ENCODE data around the gene MAML3.

MAML3 gene

DNA sequence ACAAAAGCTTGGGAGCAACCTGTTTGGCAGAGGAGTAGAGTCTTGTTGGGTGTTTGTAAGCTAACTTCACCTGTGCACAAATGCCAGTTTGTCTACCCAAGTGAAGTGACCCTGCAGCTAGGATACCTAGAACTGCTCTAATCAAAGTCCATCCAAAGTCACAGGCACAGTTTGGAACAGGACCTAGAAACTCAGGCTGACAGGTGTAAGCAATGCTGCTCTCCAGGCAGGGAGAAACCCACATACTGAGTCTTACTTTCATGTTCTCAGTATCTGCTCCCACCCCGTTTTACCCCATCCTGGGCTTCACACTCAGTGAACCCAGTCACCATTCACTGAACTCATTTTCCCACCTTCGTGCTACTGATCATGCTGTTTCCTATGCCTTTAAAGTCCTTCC lies 40.3 kb downstream of the MAML3 start:
- H2BK15ac ChIP-seq (ENCODE audit: low read length): no peak overlapping the region
- H4K8ac ChIP-seq (ENCODE audit: low read depth, low read length): no peak overlapping the region
- no peak overlapping the region for H2AK5ac ChIP-seq (ENCODE audit: low read depth, low read length)
- no peak overlapping the region for H2BK5ac ChIP-seq (ENCODE audit: low read length)
- peaks cover 8 to 22% of the 10 kb centered on the region in 2 donors for H3K4me1 ChIP-seq (ENCODE audit: control insufficient read depth in 2 of 2, insufficient read depth in 1 of 2, low read depth in 1 of 2, low read length in 2 of 2)
- no peak overlapping the region for H3K27ac ChIP-seq (replicated peaks; ENCODE audit: low read length)
- H3K9me3 ChIP-seq (replicated peaks in 1 of 2; ENCODE audit: control insufficient read depth in 2 of 2, insufficient read depth in 1 of 2, low read depth in 1 of 2, low read length in 2 of 2): no peaks in the 10 kb centered on the region
- H3K9ac ChIP-seq (ENCODE audit: low read depth, low read length, poor library complexity): no peak overlapping the region
- no peaks in the 10 kb centered on the region for H3K27me3 ChIP-seq (ENCODE audit: control insufficient read depth in 3 of 3, insufficient read depth in 3 of 3, low read depth in 1 of 3, low read length in 3 of 3)
- no CpG with 5 or more reads among the region's 2 CpGs for WGBS, 2 donors (ENCODE audit: extremely low coverage in 2 of 2, insufficient read length in 2 of 2, insufficient replicate concordance in 1 of 2)
- no peak overlapping the region for H2BK12ac ChIP-seq (ENCODE audit: low read length)
- no peak overlapping the region for H2BK120ac ChIP-seq (ENCODE audit: low read depth, low read length)
- H3K4me2 ChIP-seq (ENCODE audit: insufficient read depth, low read length, poor library complexity, severe bottlenecking): no peak overlapping the region
- no peak overlapping the region for H2AFZ ChIP-seq (ENCODE audit: low read length)
- H3K36me3 ChIP-seq (replicated peaks in 1 of 2; ENCODE audit: control insufficient read depth in 2 of 2, insufficient read depth in 2 of 2, low read length in 2 of 2): no peaks in the 10 kb centered on the region
- H4K91ac ChIP-seq (ENCODE audit: low read depth, low read length, poor library complexity): no peak overlapping the region
- H3K18ac ChIP-seq (ENCODE audit: low read length): no peak overlapping the region
- no peak for DNase-seq (ENCODE audit: low spot score)
- no peak overlapping the region for H3K14ac ChIP-seq (ENCODE audit: low read length)
- no peak overlapping the region for H3K23ac ChIP-seq (ENCODE audit: low read depth, low read length, poor library complexity)
- H3K4me3 ChIP-seq (ENCODE audit: low read length in 2 of 2): no peak overlapping the region
- H3K4ac ChIP-seq (ENCODE audit: low read length): no peak overlapping the region
- H3K79me1 ChIP-seq (ENCODE audit: low read depth, low read length): peaks cover under 1% of the 10 kb centered on the region

DNA sequence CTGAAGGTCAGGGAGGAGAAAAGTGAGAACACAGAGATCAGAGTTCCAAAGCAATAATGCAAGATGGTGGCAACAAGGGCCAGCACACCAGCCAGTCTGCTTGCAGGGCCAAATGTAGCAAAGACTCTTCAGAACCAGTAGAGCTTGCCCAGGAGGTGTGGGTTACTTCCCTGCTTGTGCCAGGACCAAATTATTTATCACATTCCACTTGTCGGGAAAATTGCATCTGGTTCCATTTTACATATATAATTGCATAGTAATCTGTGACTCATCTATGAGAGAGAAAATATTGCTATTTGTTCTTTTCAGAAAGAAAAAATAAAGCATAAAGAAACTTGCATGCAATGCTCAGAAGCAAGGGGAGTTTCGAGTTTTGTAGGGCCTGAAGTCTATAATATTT lies 41.4 kb downstream of the MAML3 start:
- Histone ChIP-seq H3K4ac (ENCODE audit: low read length) (no peak overlapping the region), H3K79me1 (ENCODE audit: low read depth, low read length) (no peaks in the 10 kb centered on the region), H2AFZ (ENCODE audit: low read length) (no peak overlapping the region), H4K91ac (ENCODE audit: low read depth, low read length, poor library complexity) (no peak overlapping the region), H2AK5ac (ENCODE audit: low read depth, low read length) (no peak overlapping the region), H2BK15ac (ENCODE audit: low read length) (no peak overlapping the region), H2BK120ac (ENCODE audit: low read depth, low read length) (no peak overlapping the region), H3K9me3 (replicated peaks in 1 of 2; ENCODE audit: control insufficient read depth in 2 of 2, insufficient read depth in 1 of 2, low read depth in 1 of 2, low read length in 2 of 2) (no peaks in the 10 kb centered on the region), H3K14ac (ENCODE audit: low read length) (no peak overlapping the region), H3K4me3 (ENCODE audit: low read length in 2 of 2) (no peak overlapping the region), H2BK12ac (ENCODE audit: low read length) (no peak overlapping the region), H3K9ac (ENCODE audit: low read depth, low read length, poor library complexity) (no peak overlapping the region), H3K27me3 (ENCODE audit: control insufficient read depth in 3 of 3, insufficient read depth in 3 of 3, low read depth in 1 of 3, low read length in 3 of 3) (no peaks in the 10 kb centered on the region), H3K4me1 (ENCODE audit: control insufficient read depth in 2 of 2, insufficient read depth in 1 of 2, low read depth in 1 of 2, low read length in 2 of 2) (peaks cover 8 to 23% of the 10 kb centered on the region in 2 donors), H3K18ac (ENCODE audit: low read length) (no peak overlapping the region), H4K8ac (ENCODE audit: low read depth, low read length) (no peak overlapping the region), H3K27ac (replicated peaks; ENCODE audit: low read length) (no peak overlapping the region), H2BK5ac (ENCODE audit: low read length) (no peak overlapping the region), H3K4me2 (ENCODE audit: insufficient read depth, low read length, poor library complexity, severe bottlenecking) (no peak overlapping the region), H3K36me3 (replicated peaks in 1 of 2; ENCODE audit: control insufficient read depth in 2 of 2, insufficient read depth in 2 of 2, low read length in 2 of 2) (no peaks in the 10 kb centered on the region), H3K23ac (ENCODE audit: low read depth, low read length, poor library complexity) (no peak overlapping the region)
- WGBS, 2 donors (ENCODE audit: extremely low coverage in 2 of 2, insufficient read length in 2 of 2, insufficient replicate concordance in 1 of 2): no CpG with 5 or more reads among the region's 2 CpGs
- no peak for DNase-seq (ENCODE audit: low spot score)

DNA sequence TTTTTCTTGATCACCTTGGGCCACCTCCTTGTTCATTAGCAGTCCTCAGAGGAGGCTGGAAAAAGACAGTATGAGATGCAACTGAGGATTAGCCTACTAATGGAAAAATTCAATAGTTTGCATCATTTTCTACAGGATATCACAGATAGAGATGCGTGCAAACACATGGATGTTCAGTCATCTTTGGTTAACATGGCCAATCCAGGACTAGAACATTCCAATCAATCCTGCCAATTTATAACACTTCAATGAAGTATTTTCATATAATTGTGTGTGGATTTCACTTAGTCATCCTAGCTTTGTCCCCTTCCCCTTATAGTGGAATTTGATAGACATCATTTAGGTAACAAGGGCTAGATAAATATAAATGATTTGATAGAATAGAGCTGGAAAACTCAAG lies 42.7 kb downstream of the MAML3 start:
- no peak overlapping the region for H2BK5ac ChIP-seq (ENCODE audit: low read length)
- H3K9ac ChIP-seq (ENCODE audit: low read depth, low read length, poor library complexity): no peak overlapping the region
- H3K18ac ChIP-seq (ENCODE audit: low read length): no peak overlapping the region
- no peaks in the 10 kb centered on the region for H3K27me3 ChIP-seq (ENCODE audit: control insufficient read depth in 3 of 3, insufficient read depth in 3 of 3, low read depth in 1 of 3, low read length in 3 of 3)
- no peaks in the 10 kb centered on the region for H3K36me3 ChIP-seq (replicated peaks in 1 of 2; ENCODE audit: control insufficient read depth in 2 of 2, insufficient read depth in 2 of 2, low read length in 2 of 2)
- H3K4me1 ChIP-seq (ENCODE audit: control insufficient read depth in 2 of 2, insufficient read depth in 1 of 2, low read depth in 1 of 2, low read length in 2 of 2): peaks cover 8 to 23% of the 10 kb centered on the region in 2 donors
- DNase-seq (ENCODE audit: low spot score): no peak
- H2BK15ac ChIP-seq (ENCODE audit: low read length): no peak overlapping the region
- no peak overlapping the region for H2BK12ac ChIP-seq (ENCODE audit: low read length)
- H4K91ac ChIP-seq (ENCODE audit: low read depth, low read length, poor library complexity): no peak overlapping the region
- no peaks in the 10 kb centered on the region for H3K79me1 ChIP-seq (ENCODE audit: low read depth, low read length)
- H3K4me2 ChIP-seq (ENCODE audit: insufficient read depth, low read length, poor library complexity, severe bottlenecking): no peak overlapping the region
- H2AFZ ChIP-seq (ENCODE audit: low read length): no peak overlapping the region
- H3K4me3 ChIP-seq (ENCODE audit: low read length in 2 of 2): no peak overlapping the region
- H2AK5ac ChIP-seq (ENCODE audit: low read depth, low read length): no peak overlapping the region
- WGBS, 2 donors (ENCODE audit: extremely low coverage in 2 of 2, insufficient read length in 2 of 2, insufficient replicate concordance in 1 of 2): no CpG with 5 or more reads among the region's 1 CpG
- no peak overlapping the region for H3K4ac ChIP-seq (ENCODE audit: low read length)
- H4K8ac ChIP-seq (ENCODE audit: low read depth, low read length): no peak overlapping the region
- no peak overlapping the region for H3K14ac ChIP-seq (ENCODE audit: low read length)
- no peaks in the 10 kb centered on the region for H3K9me3 ChIP-seq (replicated peaks in 1 of 2; ENCODE audit: control insufficient read depth in 2 of 2, insufficient read depth in 1 of 2, low read depth in 1 of 2, low read length in 2 of 2)
- H2BK120ac ChIP-seq (ENCODE audit: low read depth, low read length): no peak overlapping the region
- no peak overlapping the region for H3K27ac ChIP-seq (replicated peaks; ENCODE audit: low read length)
- no peak overlapping the region for H3K23ac ChIP-seq (ENCODE audit: low read depth, low read length, poor library complexity)

DNA sequence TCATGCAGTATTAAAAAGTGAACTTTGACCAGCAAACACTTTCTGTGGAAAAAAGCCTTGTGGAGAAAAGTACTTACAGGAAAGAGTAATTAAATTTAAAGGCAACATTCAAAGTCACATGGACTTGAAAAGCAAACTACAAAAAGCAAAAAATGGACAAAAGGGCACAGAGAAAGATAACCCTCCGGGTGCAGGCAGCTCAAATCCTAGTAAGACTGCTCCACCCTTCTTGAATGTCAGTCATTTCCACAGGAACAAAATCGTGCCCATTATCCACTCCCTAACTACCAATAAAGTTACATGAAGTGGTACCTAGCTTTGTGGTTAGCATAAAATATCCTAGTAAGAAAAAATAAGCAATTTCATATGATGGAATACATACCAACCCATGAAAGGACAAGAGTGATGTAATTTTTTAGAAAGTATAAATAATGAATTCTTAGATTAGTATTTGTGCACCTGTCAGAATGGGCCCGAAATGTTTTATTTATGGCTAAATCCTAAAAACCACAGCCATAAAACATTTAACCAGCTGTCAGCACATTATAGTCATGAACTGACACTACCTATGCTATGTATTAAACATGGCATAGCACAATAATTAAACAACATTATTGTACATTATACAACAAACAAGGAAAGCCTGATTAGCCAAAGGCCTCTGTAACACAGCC lies 43.3 kb downstream of the MAML3 start:
- Histone ChIP-seq H3K79me1 (ENCODE audit: low read depth, low read length) (no peaks in the 10 kb centered on the region), H3K27me3 (ENCODE audit: control insufficient read depth in 3 of 3, insufficient read depth in 3 of 3, low read depth in 1 of 3, low read length in 3 of 3) (no peaks in the 10 kb centered on the region), H3K14ac (ENCODE audit: low read length) (no peak overlapping the region), H3K9ac (ENCODE audit: low read depth, low read length, poor library complexity) (no peak overlapping the region), H4K91ac (ENCODE audit: low read depth, low read length, poor library complexity) (no peak overlapping the region), H2BK5ac (ENCODE audit: low read length) (no peak overlapping the region), H2AK5ac (ENCODE audit: low read depth, low read length) (no peak overlapping the region), H3K23ac (ENCODE audit: low read depth, low read length, poor library complexity) (no peak overlapping the region), H2BK15ac (ENCODE audit: low read length) (no peak overlapping the region), H2BK12ac (ENCODE audit: low read length) (no peak overlapping the region), H3K27ac (replicated peaks; ENCODE audit: low read length) (no peak overlapping the region), H2BK120ac (ENCODE audit: low read depth, low read length) (no peak overlapping the region), H2AFZ (ENCODE audit: low read length) (no peak overlapping the region), H3K9me3 (replicated peaks in 1 of 2; ENCODE audit: control insufficient read depth in 2 of 2, insufficient read depth in 1 of 2, low read depth in 1 of 2, low read length in 2 of 2) (no peaks in the 10 kb centered on the region), H4K8ac (ENCODE audit: low read depth, low read length) (no peak overlapping the region), H3K36me3 (replicated peaks in 1 of 2; ENCODE audit: control insufficient read depth in 2 of 2, insufficient read depth in 2 of 2, low read length in 2 of 2) (no peaks in the 10 kb centered on the region), H3K4me3 (ENCODE audit: low read length in 2 of 2) (no peak overlapping the region), H3K4me1 (ENCODE audit: control insufficient read depth in 2 of 2, insufficient read depth in 1 of 2, low read depth in 1 of 2, low read length in 2 of 2) (peaks cover 8 to 23% of the 10 kb centered on the region in 2 donors), H3K4ac (ENCODE audit: low read length) (no peak overlapping the region), H3K18ac (ENCODE audit: low read length) (no peak overlapping the region), H3K4me2 (ENCODE audit: insufficient read depth, low read length, poor library complexity, severe bottlenecking) (no peak overlapping the region)
- WGBS, 2 donors (ENCODE audit: extremely low coverage in 2 of 2, insufficient read length in 2 of 2, insufficient replicate concordance in 1 of 2): no CpG with 5 or more reads among the region's 3 CpGs
- DNase-seq (ENCODE audit: low spot score): no peak
